GM23248 (cell line): ENCODE results near the gene FAM180A. TPM values are rescaled to one million over a fixed set of nuclear protein-coding genes. Genes with fewer than 3 reads are reported as not detected.
A peak's percentile ranks its signal among the peaks of the same experiment; 100 is the strongest.

Experiments
- DNase-seq: peaks from one replicate; pipeline ENCODE4 v3.0.0-alpha.2; 2015
- H2AFZ ChIP-seq: fragments of 200-600 bp; sonication (generic); 2 replicates; pipeline ENCODE4 v1.6.1; 2016; ENCODE audit warnings: antibody characterized with exemption
- H3F3A ChIP-seq: fragments of 200-600 bp; sonication (generic); 2 replicates; pipeline ENCODE4 v1.6.1; 2016; ENCODE audit warnings: mild to moderate bottlenecking, antibody characterized with exemption, mixed run types; ENCODE audit not compliant: insufficient read depth
- H3K27ac ChIP-seq: fragments of 200-600 bp; sonication (generic); 2 replicates; pipeline ENCODE4 v1.5.1; 2016; ENCODE audit warnings: mild to moderate bottlenecking
- H3K27me3 ChIP-seq: fragments of 200-600 bp; sonication (generic); replicated peaks from 2 replicates; pipeline ENCODE4 v1.6.1; 2016; ENCODE audit warnings: mild to moderate bottlenecking; ENCODE audit not compliant: insufficient read depth
- H3K36me3 ChIP-seq: fragments of 200-600 bp; sonication (generic); 2 replicates; pipeline ENCODE4 v1.6.1; 2016; ENCODE audit warnings: low read depth, mild to moderate bottlenecking
- H3K4me1 ChIP-seq: fragments of 200-600 bp; sonication (generic); 2 replicates; pipeline ENCODE4 v1.6.1; 2016; ENCODE audit warnings: mild to moderate bottlenecking; ENCODE audit not compliant: insufficient read depth
- H3K4me2 ChIP-seq: fragments of 200-600 bp; sonication (generic); one replicate; pipeline ENCODE4 v1.6.1; 2016; ENCODE audit warnings: mild to moderate bottlenecking; ENCODE audit not compliant: unreplicated experiment
- H3K4me3 ChIP-seq: fragments of 200-600 bp; sonication (generic); 2 replicates; pipeline ENCODE4 v1.5.1; 2016; ENCODE audit warnings: mild to moderate bottlenecking
- H3K79me2 ChIP-seq: fragments of 200-600 bp; sonication (generic); 2 replicates; pipeline ENCODE4 v1.6.1; 2016; ENCODE audit warnings: mild to moderate bottlenecking; ENCODE audit not compliant: insufficient read depth
- H3K9ac ChIP-seq: fragments of 200-600 bp; sonication (generic); 2 replicates; pipeline ENCODE4 v1.6.1; 2016; ENCODE audit warnings: mild to moderate bottlenecking
- H3K9me2 ChIP-seq: fragments of 200-600 bp; sonication (generic); 2 replicates; pipeline ENCODE4 v1.6.1; 2016; ENCODE audit warnings: mixed run types, mild to moderate bottlenecking, moderate library complexity; ENCODE audit not compliant: insufficient read depth
- H3K9me3 ChIP-seq: fragments of 200-600 bp; sonication (generic); one replicate; pipeline ENCODE4 v1.6.1; 2017; ENCODE audit warnings: low read depth
- H4K20me1 ChIP-seq: fragments of 200-600 bp; sonication (generic); 2 replicates; pipeline ENCODE4 v1.6.0; 2016; ENCODE audit not compliant: insufficient read depth
- EZH2 ChIP-seq: fragments of 200-600 bp; sonication (generic); IDR thresholded peaks from 2 replicates; pipeline ENCODE4 v1.6.1; 2018; ENCODE audit warnings: antibody characterized with exemption, mild to moderate bottlenecking; ENCODE audit not compliant: insufficient read depth, poor library complexity, severe bottlenecking
- EZH2phosphoT487 ChIP-seq: fragments of 200-600 bp; sonication (generic); IDR thresholded peaks from 2 replicates; pipeline ENCODE4 v1.6.1; 2018; ENCODE audit warnings: antibody characterized with exemption, moderate library complexity, mild to moderate bottlenecking, low read depth; ENCODE audit not compliant: insufficient read depth
- WGBS, 2 experiments: methylation state at CpG; one replicate each; pipeline ENCODE4 v1.1.6; 2015 to 2017; ENCODE audit warnings: low lambda C conversion rate in 2 of 2, low coverage in 1 of 2; ENCODE audit errors: missing lambda C conversion rate in 2 of 2; 5-methylcytosine and 5-hydroxymethylcytosine counted together
- in situ Hi-C: fragments of 300-500 bp; cut with MboI; formaldehyde crosslinking; loops from 2 replicates; pipeline ENCODE4 v1.15.0; 2020
- polyA plus RNA-seq: library from polyadenylated mRNA; unstranded; fragments of >200 nt; fragmentation: Nextera tagmentation; extraction: Ambion mirVana; gene quantifications from 2 replicates; pipeline ENCODE4 v1.2.1, GENCODE V29; 2016
- total RNA-seq: library from RNA; depleted of rRNA; stranded (reverse); fragments of >200 nt; shearing (Covaris generic); gene quantifications from 2 replicates; pipeline ENCODE4 v1.2.3, GENCODE V29; 2014

Gene FAM180A
- total and polyA plus RNA-seq, 2 experiments from 2014 or later = 50.3 to 60.1 TPM

- H3K36me3 ChIP-seq = peaks cover 24% of the 10 kb centered on the region
- H3K9me2 ChIP-seq = no peaks in the 10 kb centered on the region
- H3K4me1 ChIP-seq = peaks cover 10% of the 10 kb centered on the region; the same call in 1 of the 2 replicates
- H2AFZ ChIP-seq = no peak overlapping the region
- in situ Hi-C loops = no loop called here
- no peak overlapping the region for H3K4me3 ChIP-seq
- peak overlapping the region; percentile 19 for H3K4me2 ChIP-seq
- H3F3A ChIP-seq = peaks cover 53% of the 10 kb centered on the region
- H3K27ac ChIP-seq = no peak overlapping the region
- H3K79me2 ChIP-seq = peaks cover 9% of the 10 kb centered on the region
- no peaks in the 10 kb centered on the region for H3K27me3 ChIP-seq
- TF ChIP-seq EZH2phosphoT487 = no peak
- TF ChIP-seq EZH2 = no peak
- H4K20me1 ChIP-seq = no peaks in the 10 kb centered on the region
- DNase-seq = peak; percentile 43
- no peaks in the 10 kb centered on the region for H3K9me3 ChIP-seq
- WGBS, 2 experiments = 9 to 17% methylated on average over 5 of the region's 5 CpGs
- no peak overlapping the region for H3K9ac ChIP-seq
Observed at GRCh38 chr7:135729230-135729629, 19.4 kb downstream of the FAM180A start.

- Histone ChIP-seq H3K36me3 (peaks cover 15% of the 10 kb centered on the region), H3K4me3 (no peak within 1 kb of the TSS), H3K27me3 (no peaks in the 10 kb centered on the region), H2AFZ (no peak within 1 kb of the TSS), H3K9me3 (no peaks in the 10 kb centered on the region), H3K27ac (no peak within 1 kb of the TSS), H3K4me2 (no peak within 1 kb of the TSS), H3K4me1 (peaks cover 10% of the 10 kb centered on the region; the same call in 1 of the 2 replicates), H4K20me1 (no peaks in the 10 kb centered on the region), H3K9me2 (no peaks in the 10 kb centered on the region), H3K9ac (no peak within 1 kb of the TSS), H3F3A (peaks cover 51% of the 10 kb centered on the region), H3K79me2 (no peaks in the 10 kb centered on the region)
- 96% methylated on average over 11 of the region's 11 CpGs for WGBS, 2 experiments
- in situ Hi-C loops = no loop called here
- no peak for TF ChIP-seq EZH2phosphoT487
- no peak for TF ChIP-seq EZH2
- peak; percentile 24 for DNase-seq
Observed at GRCh38 chr7:135728136-135728669, 20.4 kb downstream of the FAM180A start, which contains the start of gene SLC13A4. TSS of gene SLC13A4 (minus strand) at chr7:135728186. CDS start at chr7:135727496, 690 bp downstream.

DNA sequence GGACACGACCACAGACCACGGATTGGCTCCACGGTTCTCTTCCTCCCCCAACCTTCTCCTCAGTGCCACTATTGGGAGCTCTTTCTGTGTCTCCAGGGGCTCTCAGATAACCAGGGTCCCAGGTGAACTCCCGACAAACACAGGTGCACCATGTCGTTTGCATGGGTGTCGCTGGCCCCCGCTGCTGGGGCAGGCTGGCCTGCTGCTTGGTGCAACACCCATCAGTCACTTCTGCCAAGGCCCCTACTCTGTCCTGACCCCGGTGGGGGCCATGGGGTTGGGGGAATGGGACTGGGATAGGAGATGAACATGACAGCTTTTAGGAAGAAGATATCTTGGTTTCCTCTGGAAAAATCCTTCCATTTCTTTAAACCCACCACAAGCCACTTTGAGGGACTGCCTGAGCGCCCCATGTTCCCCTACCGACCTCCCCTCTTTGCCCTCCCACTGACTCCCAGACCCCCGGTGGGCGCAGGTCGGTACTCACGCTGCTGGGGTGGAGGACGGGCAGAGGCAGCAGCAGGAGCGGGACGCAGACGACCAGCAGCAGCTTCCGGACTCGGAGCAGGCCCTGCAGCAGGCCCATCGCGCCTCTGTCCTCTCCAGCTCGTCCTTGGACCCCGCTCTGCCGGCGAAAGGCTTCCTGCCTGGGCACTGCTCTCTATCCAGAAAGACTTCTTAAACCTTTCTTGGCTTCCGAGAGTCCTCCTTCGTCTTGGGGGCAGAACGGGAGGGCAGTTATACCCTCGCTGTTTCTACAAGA, 21.5 kb downstream of the FAM180A start:
- Histone ChIP-seq H3K4me3 (no peak overlapping the region), H3K4me2 (no peak overlapping the region), H3K27me3 (no peaks in the 10 kb centered on the region), H2AFZ (no peak overlapping the region), H3K4me1 (peaks cover 10% of the 10 kb centered on the region; the same call in 1 of the 2 replicates), H3K9me3 (no peaks in the 10 kb centered on the region), H3K27ac (no peak overlapping the region), H3K9ac (no peak overlapping the region), H4K20me1 (no peaks in the 10 kb centered on the region), H3K36me3 (peaks cover 7% of the 10 kb centered on the region; the same call in 1 of the 2 replicates), H3F3A (peaks cover 45% of the 10 kb centered on the region), H3K9me2 (no peaks in the 10 kb centered on the region), H3K79me2 (no peaks in the 10 kb centered on the region)
- no peak for DNase-seq
- in situ Hi-C loops = no loop called here
- WGBS, 2 experiments = 91 to 92% methylated on average over 27 to 30 of the region's 30 CpGs
- TF ChIP-seq EZH2phosphoT487 = no peak
- TF ChIP-seq EZH2 = no peak

GRCh38 chr7:135726276-135726788, 22.3 kb downstream of the FAM180A start:
- no peaks in the 10 kb centered on the region for H4K20me1 ChIP-seq
- H3K27me3 ChIP-seq = no peaks in the 10 kb centered on the region
- no peaks in the 10 kb centered on the region for H3K9me3 ChIP-seq
- no peak for DNase-seq
- no peak overlapping the region for H3K4me3 ChIP-seq
- no peaks in the 10 kb centered on the region for H3K79me2 ChIP-seq
- TF ChIP-seq EZH2phosphoT487 (no peak), EZH2 (no peak)
- in situ Hi-C loops = no loop called here
- no peak overlapping the region for H3K27ac ChIP-seq
- no peaks in the 10 kb centered on the region for H3K36me3 ChIP-seq
- peaks cover 37% of the 10 kb centered on the region for H3F3A ChIP-seq
- no peak overlapping the region for H3K9ac ChIP-seq
- H2AFZ ChIP-seq = no peak overlapping the region
- H3K4me2 ChIP-seq = no peak overlapping the region
- WGBS, 2 experiments = 89 to 92% methylated on average over 5 of the region's 5 CpGs
- H3K9me2 ChIP-seq = no peaks in the 10 kb centered on the region
- H3K4me1 ChIP-seq = peaks cover 10% of the 10 kb centered on the region; the same call in 1 of the 2 replicates
